SK-N-MC (cell line): ENCODE results near the gene CLIP2.
"Not testable (repeated sequence)": the region's sequence is repeated elsewhere in the genome, so short reads cannot be mapped to it uniquely, and the experiment has no call there.

Source experiments
- DNase-seq: peaks from one replicate; pipeline ENCODE4 v3.0.0-alpha.2; 2011; ENCODE audit warnings: low read depth, low spot score
- H3K27ac ChIP-seq: fragments of 200-600 bp; sonication (generic); 2 replicates; pipeline ENCODE4 v1.5.1; 2016; ENCODE audit warnings: mixed run types
- H3K36me3 ChIP-seq: fragments of 200-600 bp; sonication (generic); 2 replicates; pipeline ENCODE4 v1.6.1; 2017; ENCODE audit warnings: antibody characterized with exemption, low read length, mixed read lengths; ENCODE audit not compliant: insufficient read depth
- H3K4me3 ChIP-seq: fragments of 200-600 bp; sonication (generic); 2 replicates; pipeline ENCODE4 v1.5.1; 2016
- H3K9ac ChIP-seq: fragments of 200-600 bp; sonication (generic); 2 replicates; pipeline ENCODE4 v1.8.0; 2017; ENCODE audit warnings: mixed run types, mixed read lengths; ENCODE audit not compliant: insufficient read length
- H3K9me3 ChIP-seq: fragments of 200-600 bp; sonication (generic); 2 replicates; pipeline ENCODE4 v1.6.1; 2017; ENCODE audit warnings: low read depth, mild to moderate bottlenecking, antibody characterized with exemption, low read length, moderate library complexity, mixed read lengths
- EZH2 ChIP-seq: fragments of 200-600 bp; sonication (generic); IDR thresholded peaks from one replicate; pipeline ENCODE4 v1.6.1; 2017; ENCODE audit warnings: antibody characterized with exemption
- FOXP2 ChIP-seq: optimal IDR thresholded peaks from 2 replicates; pipeline ENCODE3; 2011; ENCODE audit warnings: mild to moderate bottlenecking, moderate library complexity; ENCODE audit not compliant: insufficient read depth; ENCODE audit errors: extremely low read length, control extremely low read depth
- POLR2AphosphoS5 ChIP-seq: IDR thresholded peaks from 2 replicates; pipeline ENCODE4 v1.6.1; 2012; ENCODE audit warnings: mild to moderate bottlenecking, low read depth, low read length, borderline replicate concordance

Gene CLIP2

GRCh38 chr7:74396993-74397392 is 107.8 kb downstream of the CLIP2 start:
- no peaks in the 10 kb centered on the region; the same call in 1 of the 2 replicates for H3K36me3 ChIP-seq
- H3K9ac ChIP-seq, result no peak overlapping the region
- no peaks in the 10 kb centered on the region for H3K9me3 ChIP-seq
- no peak for DNase-seq
- TF ChIP-seq POLR2AphosphoS5 (no peak), EZH2 (no peak), FOXP2 (no peak)
- H3K27ac ChIP-seq, result no peak overlapping the region
- H3K4me3 ChIP-seq, result no peak overlapping the region

- no peak overlapping the region for H3K27ac ChIP-seq
- TF ChIP-seq POLR2AphosphoS5 (no peak), EZH2 (no peak), FOXP2 (no peak)
- no peak overlapping the region for H3K9ac ChIP-seq
- no peaks in the 10 kb centered on the region for H3K9me3 ChIP-seq
- no peak overlapping the region for H3K4me3 ChIP-seq
- H3K36me3 ChIP-seq, result no peaks in the 10 kb centered on the region; the same call in 1 of the 2 replicates
- no peak for DNase-seq
Measured at GRCh38 chr7:74398426-74398825, 109.2 kb downstream of the CLIP2 start.

DNA sequence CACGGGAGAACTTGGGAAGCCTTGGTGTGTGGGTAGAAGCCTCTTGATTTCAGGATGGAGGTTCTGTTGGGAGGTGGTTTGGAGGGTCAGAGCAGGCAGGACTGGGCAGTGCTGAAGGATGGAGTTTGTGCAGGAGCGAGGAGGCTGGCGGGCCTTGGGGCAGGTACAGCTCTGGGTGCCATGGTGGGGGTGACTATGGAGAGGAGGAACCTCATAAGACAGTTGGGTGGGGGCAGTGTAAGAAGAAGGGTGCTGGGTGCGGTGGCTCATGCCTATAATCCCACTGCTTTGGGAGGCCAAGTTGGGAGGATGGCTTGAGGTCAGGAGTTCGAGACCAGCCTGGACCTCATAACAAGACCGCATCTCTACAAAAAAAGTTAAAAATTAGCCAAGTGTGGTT is 109.8 kb downstream of the CLIP2 start:
- H3K9me3 ChIP-seq, result no peaks in the 10 kb centered on the region
- DNase-seq, result no peak
- TF ChIP-seq POLR2AphosphoS5, result no peak
- TF ChIP-seq FOXP2, result no peak
- TF ChIP-seq EZH2, result no peak
- H3K9ac ChIP-seq, result no peak overlapping the region
- no peak overlapping the region for H3K4me3 ChIP-seq
- H3K27ac ChIP-seq, result no peak overlapping the region
- no peaks in the 10 kb centered on the region; the same call in 1 of the 2 replicates for H3K36me3 ChIP-seq

GRCh38 chr7:74400420-74401136 is 111.4 kb downstream of the CLIP2 start:
- no peaks in the 10 kb centered on the region; the same call in 1 of the 2 replicates for H3K36me3 ChIP-seq
- TF ChIP-seq POLR2AphosphoS5 (no peak), EZH2 (no peak), FOXP2 (no peak)
- no peak for DNase-seq
- H3K9me3 ChIP-seq, result no peaks in the 10 kb centered on the region
- H3K4me3 ChIP-seq, result no peak overlapping the region
- H3K9ac ChIP-seq, result no peak overlapping the region
- H3K27ac ChIP-seq, result no peak overlapping the region

- Histone ChIP-seq H3K36me3 (no peaks in the 10 kb centered on the region; the same call in 1 of the 2 replicates), H3K4me3 (no peak overlapping the region), H3K27ac (no peak overlapping the region), H3K9ac (no peak overlapping the region), H3K9me3 (no peaks in the 10 kb centered on the region)
- DNase-seq, result no peak
- TF ChIP-seq POLR2AphosphoS5 (no peak), FOXP2 (no peak), EZH2 (no peak)
Measured at GRCh38 chr7:74401137-74401859, 112.1 kb downstream of the CLIP2 start.

- H3K27ac ChIP-seq, H3K9ac ChIP-seq, H3K36me3 ChIP-seq, H3K4me3 ChIP-seq, DNase-seq, H3K9me3 ChIP-seq: not testable (repeated sequence)
Measured at GRCh38 chr7:74402668-74403067, 113.5 kb downstream of the CLIP2 start.

DNA sequence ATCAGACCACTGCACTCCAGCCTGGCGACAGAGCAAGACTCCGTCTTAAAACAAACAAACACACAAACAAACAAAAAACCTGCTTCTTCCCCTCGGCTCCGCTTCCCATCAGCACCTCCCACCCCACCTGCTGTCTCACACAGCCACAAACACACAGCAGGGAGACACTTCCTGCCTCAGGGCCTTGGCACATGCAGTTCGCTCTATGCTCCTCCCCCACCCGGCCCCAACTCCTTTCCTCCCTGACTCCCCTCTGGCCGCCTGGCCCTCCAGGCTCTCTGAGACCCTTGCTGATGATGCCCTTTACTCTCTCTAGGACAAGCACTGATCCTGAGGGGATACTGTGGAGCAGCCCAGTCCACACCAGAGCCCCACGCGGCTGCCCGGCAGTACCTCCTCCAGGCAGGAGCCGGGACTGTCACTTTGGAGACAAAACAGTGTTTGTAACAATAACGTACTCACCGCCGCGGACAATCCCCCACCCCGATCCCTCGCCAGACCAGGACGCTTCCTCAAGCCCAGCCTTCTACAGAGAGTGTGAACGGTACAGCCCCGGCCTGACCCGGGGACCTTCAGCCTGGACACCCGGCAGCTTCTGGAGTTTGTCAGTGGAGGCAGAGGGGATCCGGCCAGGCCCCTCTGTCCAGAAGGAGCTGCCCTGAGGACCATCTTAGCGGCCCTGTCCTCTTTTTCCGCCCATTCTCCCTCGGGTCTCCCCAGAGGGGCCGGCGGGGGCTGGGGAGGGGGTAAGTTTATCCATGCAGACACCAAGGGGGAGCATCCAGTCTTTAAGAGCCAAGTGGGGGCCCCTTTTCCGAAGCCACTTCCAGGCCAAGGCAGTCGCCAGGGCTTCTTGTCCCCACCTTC is 114.5 kb downstream of the CLIP2 start:
- Histone ChIP-seq H3K27ac (no peak overlapping the region), H3K36me3 (no peaks in the 10 kb centered on the region), H3K9ac (no peak overlapping the region), H3K9me3 (no peaks in the 10 kb centered on the region), H3K4me3 (no peak overlapping the region)
- TF ChIP-seq POLR2AphosphoS5 (no peak), EZH2 (no peak), FOXP2 (no peak)
- DNase-seq, result no peak

- no peak overlapping the region for H3K27ac ChIP-seq
- no peaks in the 10 kb centered on the region for H3K36me3 ChIP-seq
- DNase-seq, result no peak
- no peaks in the 10 kb centered on the region for H3K9me3 ChIP-seq
- no peak for TF ChIP-seq POLR2AphosphoS5
- TF ChIP-seq EZH2, result no peak
- no peak for TF ChIP-seq FOXP2
- no peak overlapping the region for H3K4me3 ChIP-seq
- H3K9ac ChIP-seq, result no peak overlapping the region
Measured at GRCh38 chr7:74404388-74404700, 115.1 kb downstream of the CLIP2 start.
